IMR-90 (cell line): Measurements from ENCODE around the gene TEDC1. TPM values are rescaled to one million over a fixed set of nuclear protein-coding genes. Genes with fewer than 3 reads are reported as not detected.

ENCODE experiments used
- ATAC-seq: fragments of 200-7000 bp; cut with Tn5 transposase; 2 replicates; pipeline ENCODE4 v1.9.1; 2020; ENCODE audit warnings: low read depth, mild to moderate bottlenecking, moderate library complexity
- BruUV-seq: library from RNA; stranded (reverse); fragments of 400-500 nt; replicated peaks from 2 replicates; lab custom pipeline; 2021; lab: Mats Ljungman, UMichigan
- CTCF ChIA-PET: fragments of 300-600 bp; formaldehyde crosslinking; extraction: SDS; loops from one replicate; lab custom pipeline; 2021; ENCODE audit warnings: antibody characterized with exemption; lab: Yijun Ruan, JAX
- POLR2A ChIA-PET: fragments of 300-600 bp; sonication (Branson Sonifier 250); formaldehyde crosslinking; loops from one replicate; lab custom pipeline; 2022; ENCODE audit warnings: antibody characterized with exemption; ENCODE audit not compliant: unreplicated experiment; lab: Charles Lee
- DNase-seq: peaks from one replicate; pipeline ENCODE4 v3.0.0; 2013
- H2AFZ ChIP-seq: replicated peaks from 2 replicates; pipeline ENCODE3; 2013; ENCODE audit warnings: low read length, mild to moderate bottlenecking; ENCODE audit not compliant: poor library complexity
- H2AK5ac ChIP-seq: 2 replicates; pipeline ENCODE4 v1.6.1; 2013; ENCODE audit warnings: low read depth, low read length, inconsistent platforms
- H2AK9ac ChIP-seq: replicated peaks from 2 replicates; pipeline ENCODE3; 2013; ENCODE audit warnings: mild to moderate bottlenecking, low read depth, low read length, moderate library complexity; ENCODE audit not compliant: poor library complexity
- H2BK120ac ChIP-seq: 2 replicates; pipeline ENCODE4 v1.6.1; 2013; ENCODE audit warnings: low read depth, low read length, inconsistent platforms
- H2BK15ac ChIP-seq: 3 replicates; pipeline ENCODE4 v1.6.1; 2013; ENCODE audit warnings: low read depth, low read length, inconsistent platforms
- H2BK20ac ChIP-seq: 2 replicates; pipeline ENCODE4 v1.6.1; 2013; ENCODE audit warnings: low read depth, mild to moderate bottlenecking, inconsistent platforms, low read length, moderate library complexity
- H2BK5ac ChIP-seq: 2 replicates; pipeline ENCODE4 v1.6.1; 2013; ENCODE audit warnings: mild to moderate bottlenecking, low read depth, low read length, inconsistent platforms; ENCODE audit not compliant: poor library complexity, severe bottlenecking
- H3K14ac ChIP-seq: replicated peaks from 2 replicates; pipeline ENCODE4 v1.6.1; 2013; ENCODE audit warnings: low read depth, low read length, inconsistent platforms
- H3K18ac ChIP-seq: 2 replicates; pipeline ENCODE4 v1.6.1; 2013; ENCODE audit warnings: low read depth, low read length, control low read depth
- H3K23ac ChIP-seq: 2 replicates; pipeline ENCODE4 v1.6.1; 2013; ENCODE audit warnings: low read depth, low read length, inconsistent platforms
- H3K27ac ChIP-seq: 2 replicates; pipeline ENCODE4 v1.5.1; 2013; ENCODE audit warnings: mild to moderate bottlenecking, control low read depth, low read length; ENCODE audit not compliant: insufficient read depth
- H3K27me3 ChIP-seq: 2 replicates; pipeline ENCODE4 v1.6.1; 2013; ENCODE audit warnings: low read length; ENCODE audit not compliant: control insufficient read depth, insufficient read depth
- H3K36me3 ChIP-seq: 2 replicates; pipeline ENCODE4 v1.6.1; 2013; ENCODE audit warnings: low read length, mixed read lengths; ENCODE audit not compliant: control insufficient read depth, insufficient read depth
- H3K4ac ChIP-seq: 2 replicates; pipeline ENCODE4 v1.6.1; 2013; ENCODE audit warnings: low read depth, low read length, inconsistent platforms
- H3K4me1 ChIP-seq: 2 replicates; pipeline ENCODE4 v1.6.1; 2013; ENCODE audit warnings: low read length, mixed read lengths; ENCODE audit not compliant: control insufficient read depth, insufficient read depth
- H3K4me2 ChIP-seq: 2 replicates; pipeline ENCODE4 v1.6.1; 2013; ENCODE audit warnings: low read depth, mild to moderate bottlenecking, control low read depth, low read length, moderate library complexity
- H3K4me3 ChIP-seq: 2 replicates; pipeline ENCODE4 v1.5.1; 2013; ENCODE audit warnings: low read depth, mild to moderate bottlenecking, control low read depth, low read length, moderate library complexity; ENCODE audit not compliant: insufficient read depth
- H3K56ac ChIP-seq: 2 replicates; pipeline ENCODE4 v1.6.1; 2013; ENCODE audit warnings: low read length, inconsistent platforms; ENCODE audit not compliant: insufficient read depth; ENCODE audit errors: extremely low read depth
- H3K79me1 ChIP-seq, 2 experiments: 2 replicates each; pipeline ENCODE4 v1.6.1; 2013; ENCODE audit warnings: low read length in 2 of 2, inconsistent platforms in 1 of 2, low read depth in 1 of 2
- H3K9ac ChIP-seq: 2 replicates; pipeline ENCODE4 v1.6.1; 2013; ENCODE audit warnings: low read depth, low read length, control low read depth
- H3K9me1 ChIP-seq: 2 replicates; pipeline ENCODE4 v1.6.1; 2013; ENCODE audit warnings: low read length, inconsistent platforms; ENCODE audit not compliant: insufficient read depth
- H3K9me3 ChIP-seq: 2 replicates; pipeline ENCODE4 v1.6.1; 2013; ENCODE audit warnings: low read length; ENCODE audit not compliant: control insufficient read depth, insufficient read depth
- H4K20me1 ChIP-seq: 2 replicates; pipeline ENCODE4 v1.6.1; 2013; ENCODE audit warnings: low read length, inconsistent platforms; ENCODE audit not compliant: insufficient read depth
- H4K5ac ChIP-seq: 2 replicates; pipeline ENCODE4 v1.6.1; 2013; ENCODE audit warnings: mild to moderate bottlenecking, low read depth, low read length, control low read depth
- H4K8ac ChIP-seq, 2 experiments: 2 replicates each; pipeline ENCODE4 v1.6.1; 2013; ENCODE audit warnings: low read depth in 2 of 2, low read length in 2 of 2, control low read depth in 1 of 2, inconsistent platforms in 1 of 2
- H4K91ac ChIP-seq: 2 replicates; pipeline ENCODE4 v1.6.1; 2013; ENCODE audit warnings: low read depth, low read length, inconsistent platforms; ENCODE audit not compliant: insufficient read depth
- BHLHE40 ChIP-seq: fragments of 150-350 bp; IDR thresholded peaks from 2 replicates; pipeline ENCODE4 v1.6.1; 2016; ENCODE audit warnings: mild to moderate bottlenecking, low read depth, low read length
- CEBPB ChIP-seq: IDR thresholded peaks from 2 replicates; pipeline ENCODE4 v1.6.1; 2012; ENCODE audit warnings: low read depth, low read length, improper control_type of control experiment
- CHD1 ChIP-seq: IDR thresholded peaks from 2 replicates; pipeline ENCODE4 v1.6.1; 2012; ENCODE audit warnings: low read depth, low read length, improper control_type of control experiment
- FOS ChIP-seq: fragments of 150-350 bp; IDR thresholded peaks from 2 replicates; pipeline ENCODE4 v1.6.1; 2016; ENCODE audit warnings: low read depth, low read length
- MAFK ChIP-seq: IDR thresholded peaks from 2 replicates; pipeline ENCODE4 v1.6.1; 2012; ENCODE audit warnings: low read depth, low read length, improper control_type of control experiment
- MAZ ChIP-seq: IDR thresholded peaks from 2 replicates; pipeline ENCODE4 v1.6.1; 2012; ENCODE audit warnings: low read depth, mild to moderate bottlenecking, low read length, improper control_type of control experiment, moderate library complexity, borderline replicate concordance
- NFE2L2 ChIP-seq: fragments of 150-350 bp; IDR thresholded peaks from 2 replicates; pipeline ENCODE4 v1.6.1; 2016; ENCODE audit warnings: low read depth, mild to moderate bottlenecking, low read length
- POLR2A ChIP-seq: IDR thresholded peaks from 2 replicates; pipeline ENCODE4 v1.6.1; 2012; ENCODE audit warnings: mild to moderate bottlenecking, low read depth, low read length
- RAD21 ChIP-seq: IDR thresholded peaks from 2 replicates; pipeline ENCODE4 v1.6.1; 2012; ENCODE audit warnings: low read length, improper control_type of control experiment
- RCOR1 ChIP-seq: IDR thresholded peaks from 2 replicates; pipeline ENCODE4 v1.6.1; 2012; ENCODE audit warnings: mild to moderate bottlenecking, low read length, improper control_type of control experiment; ENCODE audit not compliant: insufficient replicate concordance
- RFX5 ChIP-seq: IDR thresholded peaks from 2 replicates; pipeline ENCODE4 v1.8.0; 2012; ENCODE audit warnings: low read depth, mild to moderate bottlenecking, low read length, moderate library complexity
- SMC3 ChIP-seq: fragments of 150-350 bp; IDR thresholded peaks from 2 replicates; pipeline ENCODE4 v1.6.1; 2016; ENCODE audit warnings: low read depth, mild to moderate bottlenecking, antibody characterized with exemption, low read length, moderate library complexity
- WGBS, 2 experiments: methylation state at CpG; one replicate each; pipeline versions ENCODE4 v1.1.5 to v1.1.7; 2013; ENCODE audit warnings: missing lambda C conversion rate in 2 of 2; ENCODE audit not compliant: insufficient read length in 1 of 2; ENCODE audit errors: extremely low coverage in 2 of 2; 5-methylcytosine and 5-hydroxymethylcytosine counted together
- dilution Hi-C: fragments of 300-500 bp; cut with HindIII; formaldehyde crosslinking; loops from one replicate; pipeline ENCODE4 v1.14.3; 2018; ENCODE audit warnings: low sequenced_read_pairs; ENCODE audit not compliant: unreplicated experiment
- in situ Hi-C: fragments of 300-500 bp; cut with MboI; formaldehyde crosslinking; loops from 3 replicates; pipeline ENCODE4 v1.14.3; 2019; ENCODE audit warnings: low sequenced_read_pairs, inconsistent platforms, mixed read lengths
- intact Hi-C: fragments of 100-400 bp; cut with micrococcal nuclease; formaldehyde crosslinking; loops from 2 replicates; pipeline ENCODE4 v1.10.0; 2022
- polyA plus RNA-seq, 3 experiments: library from polyadenylated mRNA; depleted of rRNA; stranded (reverse); fragments of >200 nt; gene quantifications; 2 replicates each; pipeline ENCODE4 v1.2.3, GENCODE V29; 2012; ENCODE audit warnings: low replicate concordance in 1 of 3
- total RNA-seq: library from RNA; depleted of rRNA; stranded (reverse); fragments of >200 nt; gene quantifications from 2 replicates; pipeline ENCODE4 v1.2.3, GENCODE V29; 2012
- TF ChIP-seq, protein P1 (sequence below): conservative IDR thresholded peaks from 2 replicates; pipeline ENCODE4 v1.5.1; 2012; ENCODE audit warnings: mild to moderate bottlenecking, low read depth, low read length, improper control_type of control experiment
- TF ChIP-seq, protein P2 (sequence below): fragments of 150-350 bp; IDR thresholded peaks from 2 replicates; pipeline ENCODE4 v1.6.1; 2017; ENCODE audit warnings: mild to moderate bottlenecking, antibody characterized with exemption, low read length, low read depth
- TF ChIP-seq, protein P3 (sequence below): fragments of 150-350 bp; IDR thresholded peaks from 2 replicates; pipeline ENCODE4 v1.6.1; 2016; ENCODE audit warnings: low read depth, mild to moderate bottlenecking, low read length, moderate library complexity, borderline replicate concordance

The TEDC1 gene
- total and polyA plus RNA-seq, 2 of the 4 experiments (the other 2 are of a cell fraction) = 5.7 to 6.4 TPM

DNA sequence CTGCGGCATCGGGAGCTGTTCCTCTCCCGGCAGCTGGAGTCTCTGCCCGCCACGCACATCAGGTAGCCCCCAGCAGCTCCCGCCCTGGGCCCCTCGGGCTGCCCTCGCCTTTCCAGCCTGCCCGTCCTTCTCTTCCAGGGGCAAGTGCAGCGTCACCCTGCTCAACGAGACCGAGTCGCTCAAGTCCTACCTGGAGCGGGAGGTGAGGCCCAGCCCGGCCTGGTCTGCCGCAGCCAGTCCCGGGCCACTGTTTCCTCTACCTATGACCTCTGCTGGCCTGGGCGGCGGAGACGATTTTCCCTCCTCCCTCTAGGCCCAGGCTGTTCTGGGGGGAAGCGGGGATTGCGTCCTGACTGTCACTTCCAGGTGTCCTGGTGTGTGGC, 40.9 kb upstream of the TEDC1 start:
- Histone ChIP-seq H3K79me1 (peaks cover 5 to 35% of the 10 kb centered on the region in 2 experiments; a peak in 2 of 4 replicates), H2AFZ (no peak overlapping the region), H4K91ac (no peak overlapping the region), H3K14ac (no peak overlapping the region), H3K4me2 (no peak overlapping the region), H3K36me3 (peaks cover 45% of the 10 kb centered on the region), H3K18ac (no peak overlapping the region), H3K4ac (no peak overlapping the region), H2AK9ac (peak overlapping the region; percentile 50), H4K20me1 (peaks cover 26% of the 10 kb centered on the region), H2AK5ac (no peak overlapping the region), H3K9ac (no peak overlapping the region), H2BK15ac (no peak overlapping the region), H3K4me1 (no peaks in the 10 kb centered on the region), H3K23ac (no peak overlapping the region), H3K27me3 (no peaks in the 10 kb centered on the region), H3K56ac (no peak overlapping the region), H3K27ac (no peak overlapping the region), H3K9me1 (no peaks in the 10 kb centered on the region), H3K9me3 (no peaks in the 10 kb centered on the region), H2BK20ac (no peak overlapping the region), H2BK120ac (no peak overlapping the region), H2BK5ac (no peak overlapping the region), H4K5ac (no peak overlapping the region), H3K4me3 (no peak overlapping the region), H4K8ac (no peak overlapping the region)
- no TSS peak for BruUV-seq
- ATAC-seq = no peak
- dilution Hi-C loops = no loop called here
- TF ChIP-seq RCOR1 (no peak), MAFK (no peak), POLR2A (no peak), SMC3 (no peak), RAD21 (no peak), NFE2L2 (no peak), CEBPB (no peak), FOS (no peak), RFX5 (no peak), BHLHE40 (no peak), MAZ (no peak), CHD1 (no peak)
- TF ChIP-seq, protein P1, sequence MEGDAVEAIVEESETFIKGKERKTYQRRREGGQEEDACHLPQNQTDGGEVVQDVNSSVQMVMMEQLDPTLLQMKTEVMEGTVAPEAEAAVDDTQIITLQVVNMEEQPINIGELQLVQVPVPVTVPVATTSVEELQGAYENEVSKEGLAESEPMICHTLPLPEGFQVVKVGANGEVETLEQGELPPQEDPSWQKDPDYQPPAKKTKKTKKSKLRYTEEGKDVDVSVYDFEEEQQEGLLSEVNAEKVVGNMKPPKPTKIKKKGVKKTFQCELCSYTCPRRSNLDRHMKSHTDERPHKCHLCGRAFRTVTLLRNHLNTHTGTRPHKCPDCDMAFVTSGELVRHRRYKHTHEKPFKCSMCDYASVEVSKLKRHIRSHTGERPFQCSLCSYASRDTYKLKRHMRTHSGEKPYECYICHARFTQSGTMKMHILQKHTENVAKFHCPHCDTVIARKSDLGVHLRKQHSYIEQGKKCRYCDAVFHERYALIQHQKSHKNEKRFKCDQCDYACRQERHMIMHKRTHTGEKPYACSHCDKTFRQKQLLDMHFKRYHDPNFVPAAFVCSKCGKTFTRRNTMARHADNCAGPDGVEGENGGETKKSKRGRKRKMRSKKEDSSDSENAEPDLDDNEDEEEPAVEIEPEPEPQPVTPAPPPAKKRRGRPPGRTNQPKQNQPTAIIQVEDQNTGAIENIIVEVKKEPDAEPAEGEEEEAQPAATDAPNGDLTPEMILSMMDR = no peak
- TF ChIP-seq, protein P2, sequence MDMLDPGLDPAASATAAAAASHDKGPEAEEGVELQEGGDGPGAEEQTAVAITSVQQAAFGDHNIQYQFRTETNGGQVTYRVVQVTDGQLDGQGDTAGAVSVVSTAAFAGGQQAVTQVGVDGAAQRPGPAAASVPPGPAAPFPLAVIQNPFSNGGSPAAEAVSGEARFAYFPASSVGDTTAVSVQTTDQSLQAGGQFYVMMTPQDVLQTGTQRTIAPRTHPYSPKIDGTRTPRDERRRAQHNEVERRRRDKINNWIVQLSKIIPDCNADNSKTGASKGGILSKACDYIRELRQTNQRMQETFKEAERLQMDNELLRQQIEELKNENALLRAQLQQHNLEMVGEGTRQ = no peak
- TF ChIP-seq, protein P3, sequence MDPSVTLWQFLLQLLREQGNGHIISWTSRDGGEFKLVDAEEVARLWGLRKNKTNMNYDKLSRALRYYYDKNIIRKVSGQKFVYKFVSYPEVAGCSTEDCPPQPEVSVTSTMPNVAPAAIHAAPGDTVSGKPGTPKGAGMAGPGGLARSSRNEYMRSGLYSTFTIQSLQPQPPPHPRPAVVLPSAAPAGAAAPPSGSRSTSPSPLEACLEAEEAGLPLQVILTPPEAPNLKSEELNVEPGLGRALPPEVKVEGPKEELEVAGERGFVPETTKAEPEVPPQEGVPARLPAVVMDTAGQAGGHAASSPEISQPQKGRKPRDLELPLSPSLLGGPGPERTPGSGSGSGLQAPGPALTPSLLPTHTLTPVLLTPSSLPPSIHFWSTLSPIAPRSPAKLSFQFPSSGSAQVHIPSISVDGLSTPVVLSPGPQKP = no peak
- in situ Hi-C loops = no loop called here
- CTCF ChIA-PET = no interaction called here
- DNase-seq = no peak
- intact Hi-C loops = no loop called here
- 97% methylated on average over 9 of the region's 22 CpGs; no CpG with 5 or more reads in 1 of the 2 experiments for WGBS, 2 experiments
- POLR2A ChIA-PET = no interaction called here
